Smooth muscle cell (in vitro differentiated cells): ENCODE data around the gene PAK5. TPM values are rescaled to one million over a fixed set of nuclear protein-coding genes. Genes with fewer than 3 reads are reported as not detected.

Experiments used
- DNase-seq: peaks from one replicate; lab custom pipeline; 2025; ENCODE audit not compliant: unreplicated experiment; lab: John Stamatoyannopoulos, UW
- H2AFZ ChIP-seq: fragments of 200-600 bp; sonication (generic); 2 replicates; pipeline ENCODE4 v1.6.0; 2016; ENCODE audit warnings: antibody characterized with exemption, low read depth, mild to moderate bottlenecking
- H3F3A ChIP-seq: fragments of 200-600 bp; sonication (generic); 2 replicates; pipeline ENCODE4 v1.6.0; 2017; ENCODE audit warnings: antibody characterized with exemption, low read depth
- H3K27ac ChIP-seq: fragments of 200-600 bp; sonication (generic); 2 replicates; pipeline ENCODE4 v1.5.1; 2016; ENCODE audit warnings: low read depth, mild to moderate bottlenecking
- H3K27me3 ChIP-seq: fragments of 200-600 bp; sonication (generic); 2 replicates; pipeline ENCODE4 v1.6.1; 2016; ENCODE audit warnings: low read depth, mild to moderate bottlenecking
- H3K36me3 ChIP-seq: fragments of 200-600 bp; sonication (generic); 2 replicates; pipeline ENCODE4 v1.5.1; 2016; ENCODE audit warnings: low read depth
- H3K4me1 ChIP-seq: fragments of 200-600 bp; sonication (generic); 2 replicates; pipeline ENCODE4 v1.5.1; 2016; ENCODE audit warnings: low read depth
- H3K4me2 ChIP-seq: fragments of 200-600 bp; sonication (generic); 2 replicates; pipeline ENCODE4 v1.6.0; 2016; ENCODE audit warnings: mild to moderate bottlenecking
- H3K4me3 ChIP-seq: fragments of 200-600 bp; sonication (generic); 2 replicates; pipeline ENCODE4 v1.5.1; 2016; ENCODE audit warnings: mild to moderate bottlenecking
- H3K79me2 ChIP-seq: fragments of 200-600 bp; sonication (generic); 2 replicates; pipeline ENCODE4 v1.6.0; 2016; ENCODE audit warnings: low read depth, mild to moderate bottlenecking
- H3K9ac ChIP-seq: fragments of 200-600 bp; sonication (generic); 2 replicates; pipeline ENCODE4 v1.6.0; 2016; ENCODE audit warnings: low read depth
- H3K9me3 ChIP-seq: fragments of 200-600 bp; sonication (generic); replicated peaks from 2 replicates; pipeline ENCODE4 v1.5.1; 2016; ENCODE audit warnings: low read depth
- H4K20me1 ChIP-seq: fragments of 200-600 bp; sonication (generic); 2 replicates; pipeline ENCODE4 v1.6.0; 2016; ENCODE audit warnings: low read depth
- CTCF ChIP-seq: fragments of 200-600 bp; sonication (generic); IDR thresholded peaks from 2 replicates; pipeline ENCODE4 v1.5.1; 2017; ENCODE audit warnings: borderline replicate concordance, mild to moderate bottlenecking, antibody characterized with exemption; ENCODE audit not compliant: insufficient read depth, poor library complexity, severe bottlenecking
- WGBS: methylation state at CpG from one replicate; pipeline ENCODE4 v1.1.7; 2016; ENCODE audit warnings: low lambda C conversion rate; 5-methylcytosine and 5-hydroxymethylcytosine counted together
- polyA plus RNA-seq: library from polyadenylated mRNA; unstranded; fragments of >200 nt; fragmentation: Nextera tagmentation; extraction: Ambion mirVana; gene quantifications from 2 replicates; pipeline ENCODE4 v1.2.1, GENCODE V29; 2016
- total RNA-seq: library from RNA; depleted of rRNA; stranded (reverse); fragments of >200 nt; gene quantifications from 2 replicates; pipeline ENCODE4 v1.2.3, GENCODE V29; 2014

The PAK5 gene
- total and polyA plus RNA-seq, 2 experiments from 2014 or later, result 0.13 TPM; not detected in 1

DNA sequence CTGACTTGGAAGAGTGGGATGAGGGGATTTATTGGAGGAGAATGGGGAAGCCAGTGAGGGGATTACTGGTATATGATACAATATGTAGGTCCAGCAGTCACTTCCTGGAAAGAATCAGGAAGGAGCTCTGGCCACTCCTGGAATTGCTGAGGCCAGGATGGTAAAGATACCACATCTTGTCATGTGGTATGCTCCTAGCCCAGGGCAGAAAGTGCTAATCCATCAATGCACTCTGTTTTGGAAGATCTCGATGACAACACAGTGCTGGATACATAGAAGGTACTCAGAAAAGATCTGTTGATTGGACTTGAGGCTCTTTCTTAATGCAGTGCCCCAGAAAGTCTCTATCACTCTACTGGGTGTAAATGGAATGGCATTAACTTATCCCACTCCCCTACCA is 271.9 kb downstream of the PAK5 start:
- no peak overlapping the region for H3K27ac ChIP-seq
- H3K4me3 ChIP-seq, result no peak overlapping the region
- peaks cover 43% of the 10 kb centered on the region for H3K27me3 ChIP-seq
- WGBS, result 50% methylated on average over 1 of the region's 1 CpG
- peaks cover 1% of the 10 kb centered on the region for H3K4me1 ChIP-seq
- no peak for TF ChIP-seq CTCF
- no peak overlapping the region for H2AFZ ChIP-seq
- H3K79me2 ChIP-seq, result no peaks in the 10 kb centered on the region
- no peaks in the 10 kb centered on the region for H3K9me3 ChIP-seq
- no peaks in the 10 kb centered on the region for H4K20me1 ChIP-seq
- no peak overlapping the region for H3K4me2 ChIP-seq
- no peak for DNase-seq
- no peak overlapping the region for H3K9ac ChIP-seq
- no peaks in the 10 kb centered on the region for H3F3A ChIP-seq
- H3K36me3 ChIP-seq, result no peaks in the 10 kb centered on the region

DNA sequence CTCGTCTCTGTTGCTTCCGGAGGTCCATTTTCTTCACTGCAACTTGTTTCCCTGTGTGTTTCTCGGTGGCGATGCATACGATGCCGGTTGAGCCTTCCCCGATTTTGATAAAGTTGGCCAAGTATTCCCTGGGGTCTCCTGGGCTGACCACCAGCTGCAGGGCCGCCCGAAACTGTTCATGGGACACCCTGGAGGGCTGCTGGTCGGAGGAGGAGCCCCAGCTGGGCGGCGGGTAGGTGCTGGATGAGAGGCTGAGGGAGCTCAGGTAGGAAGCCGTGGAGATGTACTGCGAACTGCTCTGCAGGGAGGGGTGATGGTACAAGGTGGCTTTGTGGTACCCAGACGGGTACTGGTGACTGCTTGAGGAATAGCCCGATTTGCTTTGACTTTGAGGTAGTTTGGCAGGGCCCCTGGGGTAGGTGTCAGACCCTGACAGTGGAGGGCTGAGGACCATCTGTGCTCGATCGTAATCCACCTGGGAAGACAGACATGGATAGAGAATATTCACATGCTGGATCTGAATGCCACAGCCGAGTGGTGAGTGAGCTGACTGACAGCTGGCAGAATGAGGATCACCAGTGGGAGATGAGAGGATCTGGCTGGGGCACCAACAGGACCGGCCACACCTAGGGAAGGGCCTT is 272.8 kb downstream of the PAK5 start:
- no peak for DNase-seq
- no peak overlapping the region for H3K9ac ChIP-seq
- H3K27ac ChIP-seq, result no peak overlapping the region
- no peaks in the 10 kb centered on the region for H3F3A ChIP-seq
- no peaks in the 10 kb centered on the region for H3K4me1 ChIP-seq
- no peak overlapping the region for H3K4me2 ChIP-seq
- no peaks in the 10 kb centered on the region for H3K79me2 ChIP-seq
- H3K36me3 ChIP-seq, result no peaks in the 10 kb centered on the region
- no peaks in the 10 kb centered on the region for H4K20me1 ChIP-seq
- H3K9me3 ChIP-seq, result no peaks in the 10 kb centered on the region
- TF ChIP-seq CTCF, result no peak
- WGBS, result 91% methylated on average over 20 of the region's 20 CpGs
- H2AFZ ChIP-seq, result no peak overlapping the region
- H3K27me3 ChIP-seq, result peaks cover 41% of the 10 kb centered on the region
- H3K4me3 ChIP-seq, result no peak overlapping the region

GRCh38 chr20:9557411-9557810 is 281.5 kb downstream of the PAK5 start:
- Histone ChIP-seq H3F3A (no peaks in the 10 kb centered on the region), H3K4me1 (no peaks in the 10 kb centered on the region), H3K4me2 (no peak overlapping the region), H3K9ac (no peak overlapping the region), H3K27ac (no peak overlapping the region), H3K79me2 (no peaks in the 10 kb centered on the region), H3K27me3 (peaks cover 29% of the 10 kb centered on the region), H2AFZ (no peak overlapping the region), H3K36me3 (no peaks in the 10 kb centered on the region), H4K20me1 (no peaks in the 10 kb centered on the region), H3K4me3 (no peak overlapping the region), H3K9me3 (no peaks in the 10 kb centered on the region)
- no peak for TF ChIP-seq CTCF
- 84% methylated on average over 4 of the region's 4 CpGs for WGBS
- no peak for DNase-seq

DNA sequence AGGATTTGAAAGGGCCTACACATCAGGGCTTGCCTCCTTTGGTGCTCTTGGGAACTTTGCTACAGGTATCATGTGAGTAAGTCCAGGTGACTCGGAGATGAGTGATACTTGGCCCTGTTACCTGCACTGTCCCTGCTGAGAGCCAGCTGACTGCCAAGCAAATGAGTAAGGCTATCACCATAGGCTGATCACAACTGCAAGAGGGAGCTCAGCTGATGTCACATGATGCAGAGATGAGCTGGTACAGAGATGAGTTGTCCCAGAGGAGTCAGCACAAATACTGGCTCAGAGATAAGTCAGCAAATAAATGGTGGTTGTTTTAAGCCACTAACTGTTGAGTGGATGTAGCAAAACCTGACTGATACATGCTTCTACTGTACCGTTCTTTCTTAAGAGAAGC is 283.1 kb downstream of the PAK5 start:
- Histone ChIP-seq H3K79me2 (no peaks in the 10 kb centered on the region), H4K20me1 (no peaks in the 10 kb centered on the region), H3K9ac (no peak overlapping the region), H3K36me3 (no peaks in the 10 kb centered on the region), H3K4me3 (no peak overlapping the region), H3K4me2 (no peak overlapping the region), H3K27me3 (peaks cover 14% of the 10 kb centered on the region), H3K9me3 (no peaks in the 10 kb centered on the region), H3K27ac (no peak overlapping the region), H3K4me1 (no peaks in the 10 kb centered on the region), H2AFZ (no peak overlapping the region), H3F3A (no peaks in the 10 kb centered on the region)
- no peak for DNase-seq
- WGBS, result 76% methylated on average over 2 of the region's 2 CpGs
- no peak for TF ChIP-seq CTCF
